Fibroblast of skin of right biceps (primary cell): Measurements from ENCODE around the gene ARAP2.

Experiments used
- DNase-seq: peaks from one replicate; pipeline ENCODE4 v3.0.0-alpha.2; 2013

Gene ARAP2

DNA sequence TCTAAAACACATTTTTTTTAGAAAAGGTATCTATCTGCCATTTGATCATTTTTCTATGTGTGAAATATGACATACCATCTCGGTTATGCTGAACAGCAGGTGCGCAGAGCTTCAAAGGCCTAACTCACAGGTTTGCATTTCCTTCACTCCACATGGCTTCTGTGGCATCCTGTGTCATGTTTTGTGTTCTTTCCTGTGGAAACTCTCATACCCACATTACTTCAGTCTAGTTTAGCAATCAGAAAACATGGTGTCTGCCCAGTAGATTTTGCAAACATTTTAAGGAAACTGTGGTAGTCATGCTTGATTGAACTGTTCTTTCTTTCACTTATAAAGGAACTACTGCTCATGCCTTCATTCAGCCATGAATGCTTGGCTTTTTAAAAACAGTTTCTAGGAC, 11.3 kb upstream of the ARAP2 start:
- DNase-seq, result no peak

- no peak for DNase-seq
Measured at GRCh38 chr4:36254371-36254770, 10.1 kb upstream of the ARAP2 start.

DNA sequence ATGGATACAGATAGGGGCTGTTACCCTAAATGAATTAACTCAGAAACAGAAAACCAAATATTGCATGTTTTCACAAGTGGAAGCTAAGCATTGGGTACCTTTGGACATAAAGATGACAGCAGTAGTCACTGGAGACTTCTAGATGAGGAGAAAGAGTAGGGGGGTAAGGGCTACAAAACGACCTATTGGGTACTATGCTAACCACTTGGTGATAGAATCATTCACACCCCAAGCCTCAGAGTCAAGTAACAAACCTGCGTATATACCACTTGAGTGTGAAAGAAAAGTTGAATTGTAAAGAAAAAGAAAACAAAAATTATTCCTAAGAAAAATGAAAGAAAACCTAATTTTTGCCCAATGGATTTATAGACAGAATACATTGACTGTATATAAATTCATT, 7.7 kb upstream of the ARAP2 start:
- DNase-seq, result no peak

GRCh38 chr4:36249610-36250009, 5.3 kb upstream of the ARAP2 start:
- no peak for DNase-seq

DNA sequence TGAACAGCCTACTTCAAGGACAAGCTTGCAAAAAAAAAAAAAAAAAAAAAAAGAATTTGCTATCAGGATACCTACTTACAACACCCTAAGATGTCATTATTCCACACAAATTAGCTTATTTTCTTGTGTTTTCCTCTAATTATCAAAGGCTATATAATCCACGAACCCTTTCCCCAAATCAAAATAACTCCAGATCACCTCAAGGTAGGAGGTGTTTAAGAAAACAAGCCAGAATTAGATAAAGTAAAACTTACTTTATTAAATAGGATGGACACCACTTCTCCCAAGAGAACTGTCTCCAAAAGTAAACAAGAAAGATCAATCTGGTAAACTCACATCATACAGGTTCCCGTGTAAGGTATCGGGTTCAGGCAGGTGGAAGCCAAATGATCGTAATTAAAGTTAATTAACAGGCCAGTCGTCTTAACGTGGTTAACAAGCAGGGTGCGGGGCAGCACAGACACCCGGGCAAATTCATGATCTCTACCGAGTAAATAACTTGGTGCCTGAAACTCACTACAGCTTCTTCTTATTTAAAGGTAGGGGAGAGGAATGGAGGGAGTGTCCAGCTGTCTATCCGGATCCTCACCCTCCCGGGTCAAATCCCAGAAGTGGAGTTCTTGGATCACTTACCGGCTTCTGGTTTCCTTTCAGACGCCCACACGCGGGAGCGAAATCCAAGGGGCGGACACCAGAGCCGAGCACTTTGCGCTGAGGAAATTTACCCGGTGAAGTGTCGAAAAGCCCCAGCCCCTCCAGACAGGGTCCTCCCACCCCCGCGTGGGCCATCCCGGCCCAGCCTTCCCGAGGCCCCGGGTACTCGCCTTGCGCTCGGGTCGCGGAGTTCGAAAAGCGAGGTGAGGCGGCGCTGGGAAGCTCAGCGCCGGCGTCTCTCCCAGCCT, 708 bp downstream of the ARAP2 start:
- DNase-seq, result no peak

DNA sequence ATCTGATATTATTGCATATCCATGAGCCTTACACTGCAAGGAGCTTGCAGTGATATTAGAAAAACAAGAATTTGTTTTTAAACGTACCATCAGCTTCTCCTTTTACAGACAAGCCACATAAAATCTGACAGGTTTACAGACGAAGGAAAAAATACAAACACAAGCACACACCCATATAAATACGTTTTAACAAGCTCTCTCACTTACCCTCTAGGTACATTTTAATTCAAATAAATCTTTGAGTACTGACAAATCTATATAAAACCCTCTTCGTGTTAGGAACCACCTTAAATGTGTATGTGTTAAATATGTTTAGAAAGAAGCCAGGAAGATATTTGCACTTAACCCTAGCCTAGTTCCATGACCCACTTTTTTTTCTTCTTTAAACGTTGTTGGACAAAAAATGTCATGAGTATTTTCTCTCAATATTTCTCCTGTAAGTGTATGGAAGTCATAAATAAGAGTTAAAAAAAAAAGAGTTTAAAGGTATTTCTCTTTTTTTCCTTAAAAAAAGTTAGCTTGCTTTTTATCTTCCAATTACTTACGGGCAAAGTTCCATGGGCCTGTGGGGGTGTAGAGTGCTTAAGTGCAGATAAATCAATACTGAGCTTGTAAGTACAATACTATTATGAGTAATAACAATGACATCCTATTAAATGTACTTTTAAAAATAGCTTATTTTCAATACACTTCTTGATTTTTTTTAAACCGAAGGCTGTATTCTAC, 1.5 kb downstream of the ARAP2 start:
- no peak for DNase-seq

GRCh38 chr4:36241771-36242170, 2.5 kb downstream of the ARAP2 start:
- DNase-seq, result no peak

DNA sequence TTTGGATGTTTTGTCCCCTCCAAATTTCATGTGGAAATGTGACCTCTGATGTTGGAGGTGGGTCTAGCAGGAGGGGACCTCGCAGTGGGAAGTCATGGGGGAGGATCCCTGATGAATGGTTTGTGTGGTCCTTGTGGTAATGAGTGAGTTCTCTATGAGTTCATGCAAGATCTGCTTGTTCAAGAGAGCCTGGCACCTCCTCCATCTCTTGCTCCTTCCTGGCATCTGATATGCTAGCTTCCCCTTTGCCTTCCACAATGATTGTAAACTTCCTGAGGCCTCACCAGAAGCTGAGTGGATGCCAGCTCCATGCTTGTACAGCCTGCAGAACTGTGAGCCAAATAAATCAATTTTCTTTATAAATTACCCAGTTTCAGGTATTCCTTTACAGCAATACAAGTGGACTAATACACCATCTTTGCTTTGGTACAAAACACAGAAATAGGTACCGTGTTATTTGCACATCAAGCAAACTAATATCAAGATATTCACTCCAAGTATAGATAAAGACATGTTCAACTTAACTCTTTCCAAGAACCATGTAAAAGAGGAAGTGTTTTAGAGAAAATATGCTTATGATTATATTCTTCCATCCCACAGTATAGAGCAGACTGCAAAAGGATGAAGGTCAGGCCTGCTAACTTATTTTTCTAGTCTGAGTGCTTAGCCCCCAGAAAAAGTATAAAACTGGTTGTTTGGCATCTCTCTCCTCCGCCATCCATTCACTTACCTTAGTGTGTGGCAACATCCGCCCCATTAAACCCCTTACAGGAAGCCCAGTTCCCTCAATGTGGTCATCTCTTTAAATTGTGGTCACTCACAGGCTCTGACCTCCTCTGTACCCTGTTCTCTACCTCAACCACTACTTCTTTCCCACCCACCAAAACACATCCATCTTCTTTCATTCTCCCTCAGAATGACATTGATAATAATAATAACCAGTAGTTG, 6.7 kb downstream of the ARAP2 start:
- DNase-seq, result no peak

- no peak for DNase-seq
Measured at GRCh38 chr4:36236159-36236558, 8.2 kb downstream of the ARAP2 start.

GRCh38 chr4:36235306-36235705, 9.0 kb downstream of the ARAP2 start:
- peak; percentile 32 for DNase-seq

GRCh38 chr4:36233567-36234266, 10.6 kb downstream of the ARAP2 start:
- DNase-seq, result no peak

DNA sequence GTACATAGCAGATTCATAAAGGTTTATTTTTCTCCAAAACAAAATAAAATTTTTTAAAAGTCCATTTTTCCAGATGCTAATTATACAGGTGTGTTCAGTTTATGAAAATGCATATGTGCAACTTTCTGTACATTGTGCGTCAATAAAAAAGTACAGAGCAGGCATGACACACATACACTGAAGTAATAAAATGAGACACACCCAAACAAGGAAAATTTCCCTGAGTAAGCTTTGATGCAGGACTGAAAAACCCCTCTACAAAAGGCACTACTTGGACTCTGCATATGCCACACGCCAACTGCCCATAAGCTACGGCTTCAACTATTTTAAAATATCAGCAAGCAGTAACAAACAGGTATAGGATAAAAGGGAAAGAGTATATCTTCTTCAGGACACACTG, 13.8 kb downstream of the ARAP2 start:
- no peak for DNase-seq

DNA sequence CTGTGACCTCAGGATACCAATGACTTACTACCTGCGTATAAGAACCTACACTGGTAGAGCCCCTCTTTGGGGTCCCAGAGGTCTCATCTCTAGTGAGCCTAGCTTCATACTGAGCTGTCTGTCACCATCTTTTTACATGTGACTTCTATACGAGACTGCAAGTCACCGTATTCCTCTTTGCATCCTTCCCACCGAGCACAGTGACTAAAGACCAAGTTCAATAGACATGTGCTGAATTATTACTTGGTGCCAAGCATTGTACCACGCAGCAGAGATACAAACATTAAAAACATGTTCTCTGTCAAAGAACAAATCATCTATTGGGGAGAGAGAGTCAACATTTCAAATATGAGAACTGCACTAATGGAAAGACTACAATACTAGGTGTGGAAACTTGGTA, 16.4 kb downstream of the ARAP2 start:
- DNase-seq, result no peak

DNA sequence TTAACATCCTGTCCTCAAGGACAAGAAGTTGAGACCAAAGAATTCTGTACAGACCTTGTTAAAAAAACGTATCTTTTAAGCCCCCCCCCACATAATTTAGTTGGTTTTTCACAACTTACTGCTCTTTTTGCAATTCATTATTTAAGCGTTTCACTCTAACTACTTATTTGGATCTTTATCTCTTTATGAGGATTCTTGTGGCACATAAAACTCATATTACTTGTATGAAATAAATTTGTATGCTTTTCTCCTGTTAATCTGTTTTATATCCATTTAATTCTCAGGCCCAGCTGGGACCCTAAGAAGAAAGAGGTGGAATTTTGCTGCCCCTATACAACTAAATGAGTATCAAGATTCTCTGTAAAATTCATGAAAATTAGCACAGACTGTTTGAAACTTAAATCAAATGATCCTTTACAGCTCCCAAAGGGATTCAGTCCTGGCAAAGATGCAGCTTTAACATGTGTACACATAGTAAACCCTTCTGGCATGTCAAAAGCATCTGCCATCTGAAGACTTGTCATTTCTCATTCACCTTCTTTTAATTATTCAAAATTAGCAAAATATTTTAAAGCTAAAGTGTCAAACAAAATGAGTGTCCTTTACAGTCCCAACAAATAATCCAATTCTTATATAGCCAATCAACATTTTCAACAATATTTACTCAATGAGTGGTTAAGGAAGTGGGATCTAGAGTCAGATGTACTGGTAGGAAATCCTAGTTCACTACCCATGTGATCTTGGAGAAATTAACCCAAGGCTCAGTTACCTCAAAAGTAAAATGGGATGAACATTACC, 17.7 kb downstream of the ARAP2 start:
- DNase-seq, result no peak

GRCh38 chr4:36224972-36225903, 19.1 kb downstream of the ARAP2 start:
- DNase-seq, result no peak

- peak; percentile 5 for DNase-seq
Measured at GRCh38 chr4:36222702-36223101, 21.6 kb downstream of the ARAP2 start.

GRCh38 chr4:36220776-36221175, 23.5 kb downstream of the ARAP2 start:
- no peak for DNase-seq

- DNase-seq, result no peak
Measured at GRCh38 chr4:36218121-36218520, 26.2 kb downstream of the ARAP2 start.

DNA sequence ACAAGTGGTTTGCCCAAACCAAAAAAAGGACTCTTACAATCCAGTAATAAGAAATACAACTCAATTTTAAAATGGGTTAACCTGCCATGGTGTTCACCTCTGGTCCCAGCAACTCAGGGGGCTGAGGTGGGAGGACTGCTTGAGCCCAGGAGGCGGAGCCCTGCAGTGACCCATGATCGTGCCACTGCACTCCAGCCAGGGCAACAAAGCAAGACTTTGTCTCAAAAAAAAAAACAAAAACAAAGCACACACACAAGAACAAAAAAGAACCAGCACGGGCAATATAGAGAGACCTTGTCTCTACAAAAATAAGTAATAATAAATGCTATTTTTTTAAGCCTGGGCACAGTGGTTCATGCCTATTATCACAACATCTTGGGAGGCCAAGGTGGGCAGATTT, 28.7 kb downstream of the ARAP2 start:
- DNase-seq, result no peak

DNA sequence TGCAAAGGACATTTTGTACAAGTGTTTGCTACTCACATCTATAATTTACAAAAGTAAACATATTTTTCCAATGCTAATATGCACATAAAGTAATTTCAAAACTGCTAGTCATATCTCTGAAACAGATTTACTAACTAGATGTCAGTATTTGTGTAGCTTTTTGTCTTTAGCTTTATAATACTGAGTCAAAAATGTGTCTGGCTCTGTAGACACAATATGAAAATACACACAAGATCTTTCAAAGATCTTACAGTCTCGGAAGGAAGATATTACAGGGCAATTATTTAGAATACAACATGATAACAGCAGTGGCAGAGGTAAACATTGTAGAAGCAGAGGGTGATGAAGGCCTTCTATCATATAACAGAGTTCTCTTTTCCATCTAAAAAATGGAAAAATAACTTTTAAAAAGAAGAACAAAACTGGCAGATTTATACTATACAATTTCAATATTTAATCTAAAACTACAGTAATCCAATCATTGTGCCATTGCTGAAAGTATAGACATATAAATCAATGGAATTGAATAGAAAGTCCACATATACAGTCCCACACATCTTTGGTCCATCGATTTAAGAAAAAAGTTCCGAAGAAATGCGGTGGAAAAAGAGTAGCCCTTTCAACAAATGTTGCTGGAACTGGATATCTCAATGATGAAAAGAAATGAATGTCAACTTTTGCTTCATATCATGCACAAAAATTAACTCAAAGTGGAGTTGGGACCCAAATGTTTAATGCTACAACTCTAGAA, 29.4 kb downstream of the ARAP2 start:
- DNase-seq, result no peak
